Cerebellar cortex (tissue), 1 donor: Measurements from ENCODE around the gene AK9.
A peak's percentile ranks its signal among the peaks of the same experiment; 100 is the strongest.
"Not testable (repeated sequence)": the region's sequence is repeated elsewhere in the genome, so short reads cannot be mapped to it uniquely, and the experiment has no call there.

Source experiments
- DNase-seq: peaks from one replicate; pipeline ENCODE4 v3.0.0-alpha.2; 2015; ENCODE audit warnings: low spot score

The AK9 gene

DNA sequence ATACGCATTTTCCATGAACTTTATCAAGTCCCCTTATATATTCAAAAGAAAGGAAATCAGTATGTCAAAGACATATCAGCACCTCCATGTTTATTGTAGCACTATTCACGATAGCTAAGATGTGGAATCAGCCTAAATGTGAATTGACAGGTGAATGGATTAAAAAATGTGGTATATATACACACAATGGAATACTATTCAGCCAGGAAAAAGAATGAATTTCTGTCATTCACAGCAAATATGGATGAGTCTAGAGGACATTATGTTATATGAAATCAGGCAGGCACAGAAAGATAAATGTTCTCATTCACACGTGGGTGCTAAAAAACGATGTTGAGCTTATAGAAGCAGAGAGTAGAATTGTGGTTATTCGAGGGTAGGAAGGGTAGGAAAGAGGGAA, 5.4 kb upstream of the AK9 start:
- DNase-seq = no peak

DNA sequence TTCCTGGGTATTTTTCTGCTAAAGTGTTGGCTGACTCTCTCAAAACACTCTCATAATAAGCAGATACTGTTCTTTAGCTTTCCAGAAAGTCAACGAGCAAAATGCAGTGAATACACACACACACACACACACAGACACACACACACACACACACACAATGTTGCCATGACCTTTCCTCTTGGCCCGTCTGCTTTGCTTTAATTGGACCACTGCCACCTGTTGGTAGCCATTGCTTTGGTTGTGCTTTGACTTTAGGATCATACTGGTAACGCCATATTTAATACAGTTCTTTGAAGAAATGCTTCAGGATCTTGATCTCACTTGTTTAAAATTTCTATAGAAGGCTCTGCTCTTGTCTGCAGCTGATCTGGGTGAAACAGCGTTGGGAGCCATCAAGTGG, 4.5 kb upstream of the AK9 start:
- DNase-seq = no peak

DNA sequence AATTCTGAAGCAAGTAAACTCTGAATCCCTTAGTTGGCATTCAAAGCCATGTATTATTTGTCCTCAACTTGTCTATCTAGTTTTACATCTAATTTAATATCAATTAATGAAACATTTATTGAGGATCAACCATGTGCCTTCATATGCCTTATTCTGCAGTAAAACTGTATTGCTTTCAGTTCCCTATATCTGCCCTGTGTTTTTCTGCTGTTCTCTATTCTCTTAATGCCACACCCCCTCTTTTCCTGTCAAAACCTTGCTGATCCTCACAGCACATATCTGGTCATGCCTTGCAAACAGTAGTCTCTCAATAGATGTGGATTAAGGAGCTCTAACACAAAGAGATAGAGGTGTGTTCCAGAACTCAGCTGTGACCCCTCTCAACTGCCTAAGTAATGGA, 2.1 kb upstream of the AK9 start:
- DNase-seq = no peak

DNA sequence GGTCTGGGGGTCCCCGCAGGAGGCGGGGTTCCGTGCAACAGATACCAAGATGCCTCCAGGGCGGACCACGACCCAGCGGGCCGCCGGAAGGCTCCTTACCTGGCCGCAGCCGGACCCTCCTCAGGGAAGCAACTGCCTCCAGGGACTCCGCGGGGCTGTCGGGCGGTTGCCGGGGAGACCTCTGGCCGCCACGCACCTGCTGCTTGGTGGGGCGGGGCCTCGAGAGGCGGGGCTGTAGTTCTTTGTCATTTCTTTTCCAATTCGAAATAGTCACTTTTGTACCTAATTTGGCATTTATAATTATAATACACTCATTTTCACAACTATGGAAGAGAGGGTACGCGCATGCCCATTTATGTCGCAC, 647 bp downstream of the AK9 start:
- DNase-seq = peak; percentile 52

DNA sequence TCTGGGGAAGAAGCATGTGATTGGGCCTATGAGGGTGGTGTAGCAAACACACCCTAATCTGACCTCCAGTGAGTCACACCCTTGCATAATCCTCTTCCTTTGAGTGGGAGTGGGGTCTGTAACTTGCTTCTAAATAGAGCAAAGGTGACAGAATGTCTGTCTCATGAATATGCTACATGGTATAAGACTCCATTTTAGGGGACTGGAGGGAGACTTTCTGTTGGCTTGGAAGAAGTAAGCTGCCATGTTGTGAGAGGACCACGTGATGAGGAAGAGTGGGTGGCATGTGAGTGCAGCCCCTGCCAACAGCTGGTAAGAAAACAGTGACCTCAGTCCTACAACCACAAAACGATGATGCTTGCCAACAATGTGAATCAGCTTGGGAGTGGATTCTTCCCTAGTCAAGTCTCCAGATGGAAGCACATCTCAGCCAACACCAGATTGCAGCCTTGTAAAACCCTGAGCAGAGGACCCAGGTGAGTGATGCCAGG, 3.7 kb downstream of the AK9 start:
- no peak for DNase-seq

DNA sequence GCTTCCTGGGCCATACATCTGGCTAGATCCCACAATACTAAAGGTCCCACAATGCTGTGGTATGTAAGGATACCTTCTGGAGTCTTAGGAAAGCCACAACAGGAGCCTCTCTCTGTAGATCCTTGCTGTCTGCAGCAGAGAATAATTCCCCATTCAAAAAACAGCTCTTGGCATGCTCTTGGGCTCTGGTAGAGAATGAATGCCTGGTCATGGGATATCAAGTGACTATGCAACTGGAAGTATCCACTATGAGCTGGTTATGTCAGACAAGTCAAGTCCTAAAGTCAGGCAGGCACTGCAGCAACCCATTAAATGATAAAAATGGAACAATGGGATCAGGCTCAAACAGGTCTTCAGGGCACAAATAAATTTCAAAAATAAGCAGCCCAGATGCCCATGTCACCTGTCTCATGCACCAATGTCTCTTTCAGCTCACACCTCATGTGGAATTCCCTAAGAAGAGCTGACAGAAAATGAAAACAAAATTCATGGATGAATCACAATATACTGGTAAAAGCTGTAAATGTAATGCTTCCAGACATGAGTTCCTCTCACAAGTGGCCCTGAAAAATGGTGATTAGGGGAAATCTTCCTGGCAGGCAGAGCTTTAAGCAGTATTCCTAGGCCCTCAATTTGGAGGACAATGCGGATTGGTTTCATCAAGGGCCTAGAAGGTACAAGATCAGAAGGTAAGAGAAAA, 4.3 kb downstream of the AK9 start:
- DNase-seq = no peak

DNA sequence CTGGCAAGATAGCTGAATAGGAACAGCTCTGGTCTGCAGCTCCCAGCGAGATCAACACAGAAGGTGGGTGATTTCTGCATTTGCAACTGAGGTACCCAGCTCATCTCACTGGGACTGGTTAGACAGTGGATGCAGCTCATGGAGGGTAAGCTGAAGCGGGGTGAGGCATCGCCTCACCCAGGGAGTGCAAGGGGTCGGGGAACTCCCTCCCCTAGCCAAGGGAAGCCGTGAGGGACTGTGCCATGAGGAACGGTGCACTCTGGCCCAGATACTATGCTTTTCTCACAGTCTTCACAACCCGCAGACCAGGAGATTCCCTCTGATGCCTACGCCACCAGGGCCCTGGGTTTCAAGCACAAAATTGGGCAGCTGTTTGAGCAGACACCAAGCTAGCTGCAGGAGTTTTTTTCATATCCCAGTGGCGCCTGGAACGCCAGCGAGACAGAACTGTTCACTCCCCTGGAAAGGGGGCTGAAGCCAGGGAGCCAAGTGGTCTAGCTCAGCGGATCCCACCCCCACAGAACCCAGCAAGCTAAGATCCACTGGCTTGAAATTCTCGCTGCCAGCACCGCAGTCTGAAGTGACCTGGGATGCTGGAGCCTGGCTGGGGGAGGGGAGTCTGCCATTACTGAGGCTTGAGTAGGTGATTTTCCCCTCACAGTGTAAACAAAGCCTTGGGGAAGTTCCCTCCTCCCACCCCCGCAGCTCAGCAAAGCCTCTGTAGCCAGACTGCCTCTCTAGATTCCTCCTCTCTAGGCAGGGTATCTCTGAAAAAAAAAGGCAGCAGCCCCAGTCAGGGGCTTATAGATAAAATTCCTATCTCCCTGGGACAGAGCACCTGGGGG, 12.1 kb downstream of the AK9 start:
- not testable (repeated sequence) for DNase-seq

DNA sequence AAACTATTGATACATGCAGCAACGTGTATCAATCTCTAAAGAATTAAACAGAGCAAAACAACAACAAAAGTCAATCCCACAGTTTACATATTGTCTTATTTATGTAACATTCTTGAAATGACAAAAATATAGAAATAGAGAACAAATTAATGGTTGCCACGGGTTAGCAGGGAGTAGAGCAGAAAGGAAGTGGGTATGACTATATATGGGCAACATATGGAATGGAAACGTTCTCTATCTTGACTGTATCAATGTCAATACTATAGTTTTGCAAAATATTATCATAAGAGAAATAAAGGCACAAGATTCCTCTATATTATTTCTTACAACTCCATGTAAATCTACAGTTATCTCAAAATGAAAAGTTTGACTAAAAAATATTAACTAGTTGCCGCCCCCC, 12.8 kb downstream of the AK9 start:
- no peak for DNase-seq

DNA sequence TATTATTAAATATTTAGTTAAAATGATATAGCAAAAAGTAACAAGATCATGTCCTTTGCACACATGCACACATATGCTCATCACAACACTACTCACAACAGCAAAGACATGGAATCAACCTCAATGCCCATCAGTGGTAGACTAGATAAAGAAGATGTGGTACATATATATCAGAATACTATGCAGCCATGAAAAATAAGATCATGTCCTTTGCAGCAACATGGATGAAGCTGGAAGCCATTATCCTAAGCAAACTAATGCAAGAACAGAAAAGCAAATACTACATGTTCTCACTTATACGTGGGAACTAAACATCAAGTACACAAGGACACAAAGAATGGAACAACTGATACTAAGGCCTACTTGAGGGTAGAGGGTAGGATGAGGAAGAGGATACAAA, 14.3 kb downstream of the AK9 start:
- no peak for DNase-seq

DNA sequence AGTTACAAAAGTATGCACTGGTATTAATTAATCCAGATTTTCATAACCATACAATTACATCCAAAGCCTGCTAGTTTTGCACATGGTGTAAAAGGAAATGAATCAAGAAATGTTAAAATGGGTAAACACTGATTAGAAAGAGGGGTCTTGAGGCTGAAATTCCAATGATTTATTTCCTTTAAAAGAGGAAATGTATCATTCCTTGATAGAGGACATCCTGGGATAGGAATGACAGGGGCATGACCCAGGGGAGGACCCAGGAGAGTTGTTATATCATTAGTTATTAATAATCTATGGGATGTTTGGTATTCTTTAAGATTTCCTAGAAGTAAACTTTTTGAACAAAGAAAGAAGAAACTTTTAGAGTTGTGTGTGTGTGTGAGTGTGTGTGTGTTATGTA, 18.2 kb downstream of the AK9 start:
- DNase-seq = no peak

DNA sequence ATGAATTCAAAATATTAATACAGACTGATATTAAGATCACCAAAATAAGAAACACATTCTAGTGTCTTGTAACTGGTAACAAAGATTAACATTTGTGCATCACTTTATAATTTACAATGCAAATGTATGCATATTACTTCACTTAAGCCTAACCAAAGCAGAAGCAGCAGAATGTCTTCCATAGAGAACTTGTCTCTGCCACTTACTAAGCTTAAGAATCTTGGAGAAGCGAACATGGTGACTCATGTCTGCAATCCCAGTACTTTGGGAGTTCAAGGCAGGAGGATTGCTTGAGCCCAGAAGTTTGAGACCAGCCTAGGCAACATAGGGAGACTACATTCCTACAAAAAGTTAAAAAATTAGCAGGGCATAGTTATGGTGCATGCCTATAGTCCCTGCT, 18.8 kb downstream of the AK9 start:
- DNase-seq = no peak

DNA sequence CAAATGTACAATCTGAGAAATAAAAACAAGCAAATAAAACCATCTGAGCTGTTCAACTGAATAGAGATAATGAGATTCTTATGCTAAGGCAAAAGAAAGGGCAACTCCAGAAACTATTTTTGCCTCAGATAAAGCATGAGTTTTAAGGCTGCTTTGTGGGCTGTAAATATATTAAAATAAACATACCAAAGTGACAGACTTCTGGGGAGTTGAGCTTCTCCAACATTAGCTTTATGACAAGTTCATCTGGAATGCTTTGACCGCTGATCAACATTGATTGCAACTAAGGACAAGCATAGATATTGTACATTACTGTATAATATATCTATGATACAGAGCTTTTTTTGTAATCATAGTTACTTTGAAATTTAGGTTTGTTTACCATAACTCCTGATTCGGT, 19.3 kb downstream of the AK9 start:
- DNase-seq = no peak

DNA sequence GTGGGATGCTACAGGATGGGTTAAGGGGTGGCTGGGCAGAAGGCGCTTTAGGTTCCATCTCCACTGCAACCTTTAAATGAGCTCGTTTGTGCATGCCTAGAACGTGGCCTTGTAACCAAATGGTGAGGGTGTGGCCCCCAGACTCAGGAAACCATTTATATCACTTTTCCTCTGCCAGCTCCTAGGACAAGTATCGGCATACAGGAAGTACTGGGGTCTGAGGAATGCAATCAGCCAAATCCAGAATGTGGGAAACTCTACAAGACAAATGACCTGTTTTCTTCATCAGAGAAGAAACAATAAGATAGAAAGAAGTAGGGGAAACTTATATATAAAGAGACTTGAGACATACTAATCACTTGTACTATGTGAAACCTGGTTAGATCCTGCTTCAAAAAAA, 21.2 kb downstream of the AK9 start:
- no peak for DNase-seq

DNA sequence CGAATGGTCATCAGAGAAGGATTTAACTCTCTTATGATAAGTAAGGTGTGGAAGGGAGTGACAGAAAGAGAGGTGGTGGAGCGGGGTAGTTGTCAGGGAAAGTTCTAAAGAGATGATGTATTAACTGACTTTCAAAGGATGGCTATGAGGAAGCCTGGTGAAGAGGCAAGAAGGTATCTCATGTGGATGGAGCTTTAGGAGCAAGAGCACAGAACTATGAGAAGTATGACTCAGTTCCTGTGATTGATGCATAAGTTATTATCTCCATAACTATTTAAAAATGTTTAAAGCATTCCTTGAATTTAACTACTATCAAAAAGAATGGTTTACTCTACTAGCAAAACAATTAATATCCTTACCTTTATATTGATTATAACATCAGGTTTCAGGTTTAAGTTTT, 28.8 kb downstream of the AK9 start:
- no peak for DNase-seq

DNA sequence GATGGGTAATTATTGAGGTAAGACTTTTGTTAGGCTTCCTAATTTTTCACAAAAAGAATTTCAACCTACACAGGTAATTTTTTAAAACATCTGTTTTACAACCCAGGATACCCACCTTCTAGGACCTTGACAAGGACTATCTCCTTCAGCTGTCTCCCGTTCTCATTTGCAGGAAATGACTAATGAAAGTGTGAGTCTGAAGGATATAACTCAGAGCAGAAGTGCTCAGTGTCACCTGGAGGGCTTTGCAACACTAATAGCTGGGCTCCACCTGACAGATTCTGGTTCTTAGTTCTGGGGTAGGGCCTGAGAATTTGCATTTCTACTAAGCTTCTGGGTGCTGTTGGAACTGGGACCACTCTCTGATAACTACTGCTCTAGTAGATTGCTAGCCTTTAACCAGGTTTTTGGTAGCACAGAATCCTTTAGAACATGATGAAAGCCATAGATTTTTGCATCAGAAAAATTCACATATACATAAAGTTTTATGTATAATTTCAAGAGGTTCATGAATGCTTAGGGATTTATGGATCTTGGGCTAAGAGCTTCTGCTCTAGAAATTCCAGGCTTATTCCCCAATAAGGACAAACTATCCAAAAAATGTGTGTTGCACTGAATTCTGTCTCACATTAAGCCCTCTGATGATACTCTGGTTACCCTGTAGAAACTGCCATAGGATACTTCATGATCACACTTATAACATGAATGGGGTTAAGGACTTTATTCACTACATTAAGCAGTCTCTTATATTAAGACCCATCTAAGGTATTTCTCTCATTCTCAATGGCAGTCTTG, 30.3 kb downstream of the AK9 start:
- DNase-seq = no peak

DNA sequence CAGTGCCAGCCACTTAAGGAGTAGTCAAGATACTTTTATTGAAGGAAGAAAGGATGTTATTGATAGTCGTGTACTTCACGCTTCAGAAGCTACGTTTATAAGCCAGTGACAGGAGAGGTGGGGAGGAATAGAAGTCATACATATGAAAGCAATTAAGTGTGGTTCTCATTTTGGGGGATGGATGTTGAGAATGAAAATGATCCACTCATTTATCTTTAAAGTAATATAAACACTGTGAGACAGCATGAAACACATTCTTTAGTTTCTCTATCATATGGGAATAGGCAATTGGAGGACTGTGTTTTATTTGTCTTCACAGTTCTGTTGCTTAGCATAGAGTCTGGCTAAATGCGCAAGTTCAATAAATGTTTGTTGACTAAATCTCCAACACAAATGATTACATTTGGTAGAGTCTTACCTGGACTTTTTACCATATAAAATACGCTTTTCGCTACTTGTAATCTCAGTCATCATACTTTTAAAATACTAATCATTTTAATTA, 35.2 kb downstream of the AK9 start:
- no peak for DNase-seq

DNA sequence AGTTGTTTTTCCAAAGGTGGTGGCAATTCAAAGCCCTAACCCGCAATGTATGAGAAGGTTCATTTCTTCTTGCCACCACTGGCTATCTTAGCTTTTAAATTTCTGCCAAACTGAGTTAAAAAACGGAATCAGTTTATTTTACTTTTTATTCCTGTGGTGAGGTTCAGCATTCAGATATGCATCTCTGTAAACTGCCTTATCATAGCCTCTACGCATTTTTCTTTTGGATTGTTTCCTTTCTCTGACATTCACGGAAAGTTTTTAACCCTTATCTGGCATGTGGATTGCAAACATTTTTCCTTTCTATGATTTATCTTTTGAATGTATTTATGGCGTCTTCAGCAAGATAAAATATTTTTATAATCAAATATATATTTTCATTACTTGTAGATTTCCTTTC, 37.7 kb downstream of the AK9 start:
- DNase-seq = no peak

DNA sequence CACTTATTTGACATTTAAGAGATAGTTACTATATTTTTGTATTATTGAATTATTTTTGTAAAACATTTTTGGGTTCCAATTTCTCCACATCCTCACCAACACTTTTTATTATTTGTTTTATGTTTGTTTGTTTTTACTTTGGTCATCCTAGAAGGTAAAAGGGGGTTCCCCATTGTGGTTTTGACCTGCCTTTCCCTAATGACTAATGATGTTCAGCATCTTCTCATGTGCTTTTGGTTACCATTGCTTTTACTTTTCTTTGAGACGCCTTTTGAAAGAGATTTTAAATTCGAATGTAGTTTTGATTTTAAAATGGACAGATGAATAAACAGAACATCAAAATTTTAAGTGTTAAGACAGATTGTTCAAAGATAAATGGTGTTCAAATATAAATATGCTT, 46.9 kb downstream of the AK9 start:
- DNase-seq = no peak

DNA sequence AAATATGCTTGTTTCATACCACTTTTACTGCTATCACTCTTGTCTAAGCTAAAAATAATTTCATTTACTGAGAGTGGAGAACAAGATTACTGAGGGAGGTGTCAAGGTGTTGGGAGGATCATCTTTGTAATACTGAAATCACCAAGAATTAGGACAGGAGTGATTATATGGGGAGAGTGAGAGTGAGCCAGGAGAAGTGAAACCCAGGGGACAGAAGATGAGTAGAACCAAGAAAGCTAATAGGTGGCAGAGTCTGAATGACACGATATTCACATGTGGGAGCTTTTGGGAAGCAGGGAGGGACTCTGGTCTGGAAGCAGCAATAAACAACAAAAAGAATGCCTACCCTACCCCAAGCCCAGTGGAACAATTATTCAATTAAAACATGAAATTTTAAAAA, 58.6 kb downstream of the AK9 start:
- no peak for DNase-seq

DNA sequence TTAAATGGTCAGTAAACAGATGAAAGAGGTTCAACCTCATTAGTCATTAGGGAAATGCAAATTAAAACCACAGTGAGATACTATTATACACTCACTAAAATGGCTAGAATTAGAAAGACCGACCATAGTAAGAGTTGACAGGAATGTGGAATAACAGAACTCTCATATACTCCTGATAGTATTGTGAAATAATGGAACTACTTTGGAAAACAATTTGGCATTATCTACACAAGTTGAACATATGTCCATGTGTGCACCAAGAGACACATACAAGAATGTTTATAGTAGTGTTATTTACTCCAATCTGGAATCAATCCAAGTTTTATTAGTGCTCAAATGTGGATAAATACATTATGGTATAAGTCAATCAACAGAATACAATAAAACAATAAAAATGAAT, 59.6 kb downstream of the AK9 start:
- DNase-seq = no peak

DNA sequence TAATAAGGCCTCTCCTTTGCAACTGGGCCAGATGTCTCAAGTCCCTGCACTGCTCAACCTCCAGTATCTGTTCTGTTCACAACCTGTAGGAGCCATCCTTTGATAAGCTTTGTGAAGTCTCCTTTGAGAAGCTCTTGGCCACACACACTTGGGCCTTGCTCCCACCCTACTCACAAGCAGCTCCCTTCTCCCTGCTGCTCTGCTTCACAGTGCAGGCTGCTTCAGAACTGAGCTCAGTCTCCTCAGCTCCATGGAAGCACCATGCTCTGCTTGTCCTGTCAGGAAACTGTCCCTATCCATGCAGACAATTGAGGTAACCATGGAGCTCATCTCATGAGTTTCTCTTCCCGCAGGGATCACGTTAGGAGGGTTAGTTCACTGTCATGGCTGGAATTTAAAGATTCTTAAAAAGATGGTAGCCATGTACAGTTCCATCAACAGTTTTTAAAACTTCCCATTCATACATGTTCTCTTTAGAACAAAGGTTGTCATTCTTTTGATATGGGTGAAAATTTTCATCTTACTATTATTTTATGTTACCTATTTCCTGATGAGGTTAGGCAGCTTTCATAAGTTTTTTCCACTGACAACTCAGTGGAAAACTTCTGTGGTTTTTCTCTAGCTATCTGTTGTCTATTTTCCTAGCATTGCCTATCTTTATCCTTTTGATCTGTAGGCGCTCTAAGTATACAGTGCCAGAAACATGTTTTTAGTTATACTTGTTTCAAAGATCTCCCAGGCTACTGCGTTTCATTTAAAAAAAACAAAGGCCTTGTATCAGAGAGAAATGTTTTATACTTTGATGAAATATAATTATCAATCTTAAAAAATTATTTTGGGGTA, 62.6 kb downstream of the AK9 start:
- no peak for DNase-seq

DNA sequence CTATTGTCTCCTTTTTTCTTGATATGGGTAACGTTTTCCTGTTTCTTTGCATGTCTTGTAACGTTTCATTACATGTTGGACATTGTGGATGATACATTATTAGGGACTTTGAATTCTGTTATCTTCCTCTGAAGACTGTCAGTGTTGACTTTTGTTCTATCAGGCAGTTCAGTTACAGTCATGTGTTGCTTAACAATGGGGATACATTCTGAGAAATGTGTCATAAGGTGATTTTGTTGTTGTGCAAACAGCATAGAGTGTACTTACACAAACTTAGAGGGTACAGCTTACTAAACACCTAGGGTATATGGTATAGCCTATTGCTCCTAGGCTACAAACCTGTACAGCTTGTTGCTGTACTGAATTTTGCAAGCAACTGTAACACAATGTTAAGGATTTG, 64.7 kb downstream of the AK9 start:
- DNase-seq = no peak
